Astrocyte of the cerebellum (primary cell): ENCODE results near the gene ZC3H18.
A peak's percentile ranks its signal among the peaks of the same experiment; 100 is the strongest.

Experiments
- DNase-seq: peaks from one replicate; pipeline ENCODE4 v3.0.0-alpha.2; 2011; ENCODE audit warnings: low read depth
- H3K4me3 ChIP-seq: 2 replicates; pipeline ENCODE4 v1.5.1; 2011; ENCODE audit warnings: mild to moderate bottlenecking, low read depth, low read length, moderate library complexity
- in situ Hi-C: cut with HindIII; loops from 2 replicates; pipeline ENCODE4 v1.10.0; 2017; ENCODE audit warnings: low sequenced_read_pairs
- TF ChIP-seq, protein P1 (sequence below): IDR thresholded peaks from 2 replicates; pipeline ENCODE4 v1.5.1; 2012; ENCODE audit warnings: low read length, low read depth, moderate library complexity, mild to moderate bottlenecking; ENCODE audit errors: missing control alignments

ZC3H18 gene

GRCh38 chr16:88618182-88618955 is 48.2 kb downstream of the ZC3H18 start:
- H3K4me3 ChIP-seq, result no peak overlapping the region
- no peak for DNase-seq
- TF ChIP-seq, protein P1, sequence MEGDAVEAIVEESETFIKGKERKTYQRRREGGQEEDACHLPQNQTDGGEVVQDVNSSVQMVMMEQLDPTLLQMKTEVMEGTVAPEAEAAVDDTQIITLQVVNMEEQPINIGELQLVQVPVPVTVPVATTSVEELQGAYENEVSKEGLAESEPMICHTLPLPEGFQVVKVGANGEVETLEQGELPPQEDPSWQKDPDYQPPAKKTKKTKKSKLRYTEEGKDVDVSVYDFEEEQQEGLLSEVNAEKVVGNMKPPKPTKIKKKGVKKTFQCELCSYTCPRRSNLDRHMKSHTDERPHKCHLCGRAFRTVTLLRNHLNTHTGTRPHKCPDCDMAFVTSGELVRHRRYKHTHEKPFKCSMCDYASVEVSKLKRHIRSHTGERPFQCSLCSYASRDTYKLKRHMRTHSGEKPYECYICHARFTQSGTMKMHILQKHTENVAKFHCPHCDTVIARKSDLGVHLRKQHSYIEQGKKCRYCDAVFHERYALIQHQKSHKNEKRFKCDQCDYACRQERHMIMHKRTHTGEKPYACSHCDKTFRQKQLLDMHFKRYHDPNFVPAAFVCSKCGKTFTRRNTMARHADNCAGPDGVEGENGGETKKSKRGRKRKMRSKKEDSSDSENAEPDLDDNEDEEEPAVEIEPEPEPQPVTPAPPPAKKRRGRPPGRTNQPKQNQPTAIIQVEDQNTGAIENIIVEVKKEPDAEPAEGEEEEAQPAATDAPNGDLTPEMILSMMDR, result no peak
- in situ Hi-C loops, result no loop called here

DNA sequence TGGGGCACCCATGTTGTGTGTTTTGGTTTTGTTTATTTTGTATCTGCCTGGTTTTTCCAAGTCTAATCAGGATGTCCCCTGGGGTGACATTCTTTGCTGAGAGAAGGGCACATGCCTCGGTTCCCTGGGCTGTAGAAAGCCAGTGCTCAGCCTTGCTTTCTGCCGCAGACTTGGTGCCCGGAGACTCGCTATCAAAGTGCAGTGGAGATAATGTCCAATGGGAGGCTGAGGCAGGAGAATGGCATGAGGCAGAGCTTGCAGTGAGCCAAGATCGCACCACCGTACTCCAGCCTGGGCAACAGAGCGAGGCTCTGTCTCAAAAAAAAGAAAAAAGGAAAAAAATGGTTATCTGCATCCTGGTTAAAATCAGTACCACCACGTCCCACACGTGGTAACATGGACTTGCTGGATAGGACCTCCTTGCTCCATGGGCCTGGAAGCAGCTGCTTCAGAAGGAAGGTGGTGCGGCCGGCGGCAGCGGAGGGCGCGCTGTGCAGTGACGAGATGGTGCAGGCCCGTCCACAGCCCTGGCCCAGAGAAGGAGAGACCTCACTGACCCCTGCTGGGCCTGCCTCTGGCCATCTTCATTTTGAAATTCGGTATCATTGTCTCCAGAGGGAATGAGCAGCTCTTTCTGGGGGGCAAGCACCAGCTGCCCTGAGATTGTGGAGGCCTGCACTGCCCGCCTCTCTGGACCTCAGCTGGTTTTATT is 48.9 kb downstream of the ZC3H18 start:
- TF ChIP-seq, protein P1, result no peak
- in situ Hi-C loops, result no loop called here
- no peak for DNase-seq
- H3K4me3 ChIP-seq, result no peak overlapping the region

GRCh38 chr16:88619859-88620815 is 49.9 kb downstream of the ZC3H18 start:
- peak; percentile 27 for DNase-seq
- in situ Hi-C loops, result no loop called here
- TF ChIP-seq, protein P1, result no peak
- no peak overlapping the region for H3K4me3 ChIP-seq

- H3K4me3 ChIP-seq, result no peak overlapping the region
- DNase-seq, result no peak
- TF ChIP-seq, protein P1, result no peak
- in situ Hi-C loops, result no loop called here
Observed at GRCh38 chr16:88622125-88622524, 51.9 kb downstream of the ZC3H18 start.

GRCh38 chr16:88622866-88623265 is 52.7 kb downstream of the ZC3H18 start:
- TF ChIP-seq, protein P1, result no peak
- in situ Hi-C loops, result no loop called here
- DNase-seq, result no peak
- no peak overlapping the region for H3K4me3 ChIP-seq

GRCh38 chr16:88623858-88624257 is 53.7 kb downstream of the ZC3H18 start:
- in situ Hi-C loops, result no loop called here
- H3K4me3 ChIP-seq, result no peak overlapping the region
- DNase-seq, result no peak
- TF ChIP-seq, protein P1, result no peak
